HS-27A (cell line): ENCODE results near the gene NDUFS3.

Source experiments
- DNase-seq: peaks from one replicate; pipeline ENCODE4 v3.0.0-alpha.2; 2012; ENCODE audit warnings: low read depth, missing footprints

Gene NDUFS3

GRCh38 chr11:47591764-47592163, 12.9 kb downstream of the NDUFS3 start:
- no peak for DNase-seq

- no peak for DNase-seq
Observed at GRCh38 chr11:47592251-47592650, 13.4 kb downstream of the NDUFS3 start.

DNA sequence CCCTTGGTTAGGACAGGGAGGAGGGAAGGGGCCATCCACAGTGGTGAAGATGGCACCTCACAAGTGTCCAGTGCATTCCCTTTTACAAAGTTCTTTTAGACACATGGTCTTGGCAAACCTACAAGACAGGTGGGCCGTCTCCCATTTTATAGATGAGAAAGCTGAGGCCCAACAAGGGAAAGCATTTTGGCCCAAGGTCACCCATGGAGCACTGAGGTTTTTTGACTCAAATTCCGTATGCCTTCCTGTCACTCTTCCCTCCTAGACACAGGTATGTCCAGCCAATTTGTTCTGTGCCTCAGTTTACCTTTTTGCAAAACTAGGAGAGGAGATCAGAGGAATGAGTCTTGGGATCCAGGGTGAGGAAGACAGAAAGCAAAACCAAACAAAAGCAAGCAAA, 14.1 kb downstream of the NDUFS3 start:
- DNase-seq, result no peak

- no peak for DNase-seq
Observed at GRCh38 chr11:47593492-47593933, 14.6 kb downstream of the NDUFS3 start.

GRCh38 chr11:47593934-47594855, 15.3 kb downstream of the NDUFS3 start, which contains the start of gene C1QTNF4:
C1QTNF4 (minus strand) TSS chr11:47594411; CDS start chr11:47590810, 3,601 bp downstream.
- no peak for DNase-seq

- no peak for DNase-seq
Observed at GRCh38 chr11:47595029-47595428, 16.2 kb downstream of the NDUFS3 start.

- no peak for DNase-seq
Observed at GRCh38 chr11:47595967-47596366, 17.1 kb downstream of the NDUFS3 start.

- DNase-seq, result no peak
Observed at GRCh38 chr11:47599902-47600301, 21.0 kb downstream of the NDUFS3 start.

- DNase-seq, result no peak
Observed at GRCh38 chr11:47603295-47603694, 24.4 kb downstream of the NDUFS3 start.

DNA sequence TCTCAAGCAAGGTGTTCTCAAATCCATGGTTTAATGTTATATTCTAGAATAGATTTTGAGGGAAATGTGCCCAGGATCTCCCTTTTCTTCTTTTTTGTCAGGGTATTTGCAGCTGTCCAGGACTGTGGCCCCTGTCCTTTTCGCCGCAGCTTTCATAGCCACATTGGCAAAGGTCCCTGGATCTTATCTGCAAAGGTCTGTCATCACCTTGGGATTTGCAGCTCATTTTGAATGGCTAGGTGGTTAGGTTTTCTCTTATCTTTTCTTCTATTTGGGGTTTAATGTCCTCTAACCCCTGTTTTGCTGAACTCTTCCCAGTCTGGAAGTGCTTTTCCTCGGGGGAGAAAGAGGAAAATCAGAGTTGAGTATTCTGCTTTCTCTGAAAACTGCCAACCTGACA, 27.0 kb downstream of the NDUFS3 start:
- DNase-seq, result no peak

DNA sequence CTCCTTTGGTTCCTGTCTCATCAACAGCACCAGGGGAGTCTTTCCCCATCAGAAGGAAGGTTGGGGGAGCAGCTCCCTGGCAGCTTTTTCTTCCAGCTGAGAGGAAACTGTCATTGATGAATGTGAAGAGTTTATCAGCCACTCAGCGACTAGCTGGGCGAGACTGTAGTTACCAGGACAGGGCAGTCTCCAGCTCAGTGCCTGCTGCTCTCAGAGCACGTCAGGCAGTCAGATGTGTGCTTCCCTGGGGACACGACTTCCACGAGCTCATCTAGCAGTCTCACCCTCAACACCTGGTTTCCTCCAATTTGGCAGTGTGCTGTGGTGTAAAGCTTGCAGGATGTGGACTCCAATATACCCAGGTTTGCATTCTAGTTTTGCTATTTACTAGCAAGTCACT, 27.9 kb downstream of the NDUFS3 start:
- DNase-seq, result no peak

- no peak for DNase-seq
Observed at GRCh38 chr11:47607380-47607779, 28.5 kb downstream of the NDUFS3 start.

GRCh38 chr11:47609675-47610074, 30.8 kb downstream of the NDUFS3 start:
- DNase-seq, result no peak

GRCh38 chr11:47611348-47611794, 32.5 kb downstream of the NDUFS3 start:
- DNase-seq, result no peak

DNA sequence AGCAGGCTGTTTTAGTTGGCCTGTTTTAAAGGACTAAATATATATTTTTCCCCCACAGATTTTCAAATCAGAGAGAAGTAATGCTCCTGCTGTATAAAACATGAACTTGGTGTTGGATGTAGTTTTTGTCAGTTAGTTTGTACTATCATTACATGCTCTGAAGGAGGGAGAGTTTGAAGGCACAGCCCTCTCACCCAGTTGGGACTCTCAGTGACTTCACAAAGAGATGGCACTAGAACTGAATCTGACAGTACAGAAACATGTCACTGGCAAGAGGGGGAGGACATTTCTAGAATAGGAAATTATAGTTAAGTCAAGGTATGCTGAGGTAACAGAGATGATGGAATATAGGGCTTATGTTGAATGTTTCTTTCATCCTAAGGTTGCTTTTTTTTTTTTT, 36.4 kb downstream of the NDUFS3 start:
- no peak for DNase-seq

DNA sequence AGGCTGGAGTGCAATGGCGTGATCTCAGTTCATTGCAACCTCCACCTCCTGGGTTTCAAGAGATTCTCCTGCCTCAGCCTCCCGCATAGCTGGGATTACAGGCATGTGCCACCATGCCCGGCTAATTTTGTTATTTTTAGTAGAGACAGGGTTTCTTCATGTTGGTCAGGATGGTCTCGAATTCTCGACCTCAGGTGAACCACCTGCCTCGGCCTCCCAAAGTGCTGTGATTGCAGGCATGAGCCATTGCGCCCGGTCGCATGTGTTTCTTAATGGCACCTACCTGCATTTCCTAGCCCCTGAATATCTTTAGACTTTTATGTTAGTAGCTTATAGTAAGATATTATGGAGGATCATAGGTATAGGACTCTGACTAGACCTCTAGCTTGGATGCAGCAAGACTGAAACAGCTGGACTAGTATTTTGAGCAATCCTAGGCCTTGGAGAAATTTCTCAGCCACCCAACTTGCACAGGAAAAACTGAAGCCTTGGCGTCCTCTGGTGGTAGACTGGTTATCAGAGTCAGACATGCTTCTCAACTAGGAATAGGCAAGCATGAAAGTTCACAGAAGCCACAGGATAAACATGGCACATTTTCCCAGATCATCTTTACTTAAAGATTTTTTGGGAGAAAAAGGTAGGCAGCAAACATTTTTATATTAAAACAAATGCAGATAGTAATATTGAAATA, 38.0 kb downstream of the NDUFS3 start:
- no peak for DNase-seq

DNA sequence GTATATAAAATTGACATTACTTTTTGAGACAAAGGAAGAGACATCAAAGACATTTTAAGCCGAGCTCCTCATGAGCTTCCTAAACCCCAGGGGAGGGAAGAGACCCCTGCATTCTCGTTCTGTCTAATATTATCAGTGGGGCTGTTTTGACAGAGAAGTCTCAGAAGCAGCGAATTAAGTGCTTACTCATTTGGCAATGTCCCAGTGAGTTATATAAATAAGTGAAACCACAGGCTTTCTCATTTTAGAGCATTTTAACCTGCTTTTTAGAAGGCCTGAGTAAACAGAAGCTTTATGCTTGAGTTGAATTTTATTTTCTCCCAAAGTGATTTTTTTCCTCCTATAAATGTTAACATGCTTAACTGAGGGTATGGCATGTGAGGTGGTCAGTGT, 38.5 kb downstream of the NDUFS3 start:
- no peak for DNase-seq

DNA sequence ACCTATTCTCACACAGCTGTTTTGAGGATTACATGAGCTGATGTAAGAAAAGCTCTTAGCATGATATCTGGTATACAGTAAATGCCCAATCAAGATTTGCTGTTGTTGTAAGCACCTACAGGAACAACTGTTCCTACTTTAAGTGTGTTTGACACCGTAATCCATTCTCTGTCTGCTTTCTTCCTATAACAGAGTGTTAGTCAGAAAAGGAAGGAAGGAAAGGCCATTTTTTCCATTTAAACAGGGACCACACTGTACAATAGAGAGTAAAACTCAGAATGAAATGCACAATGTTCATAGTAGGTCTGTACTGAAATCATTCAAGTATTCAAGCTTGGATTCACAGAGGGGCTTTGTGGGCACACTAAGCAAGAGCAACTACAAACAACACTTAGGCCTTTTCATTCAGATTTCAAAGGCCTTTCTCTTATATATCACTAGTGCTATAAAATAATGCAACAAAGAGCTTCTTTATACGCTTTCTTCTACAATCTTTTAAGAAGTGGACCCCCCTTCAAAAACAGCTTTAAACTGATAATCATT, 42.0 kb downstream of the NDUFS3 start:
- no peak for DNase-seq

GRCh38 chr11:47626234-47626633, 47.4 kb downstream of the NDUFS3 start:
- no peak for DNase-seq

DNA sequence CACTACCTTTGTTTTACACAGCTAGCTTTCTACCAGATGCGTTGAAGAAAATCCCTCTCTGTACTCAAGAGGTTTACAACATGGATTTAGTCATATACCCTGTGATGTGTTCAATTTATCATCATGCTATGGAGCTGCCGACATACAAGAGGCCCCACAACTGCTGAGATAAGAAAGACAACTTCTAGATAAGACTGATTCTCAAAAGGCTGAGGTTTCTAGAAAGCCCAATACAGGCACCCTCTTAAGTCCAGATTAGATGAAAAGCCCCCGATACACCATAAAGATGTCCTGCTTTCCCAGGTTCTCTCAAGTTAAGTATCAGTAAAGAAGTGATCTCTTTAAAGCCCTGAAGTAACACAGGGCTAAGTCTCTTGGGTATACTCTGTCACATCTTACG, 49.2 kb downstream of the NDUFS3 start:
- DNase-seq, result no peak

DNA sequence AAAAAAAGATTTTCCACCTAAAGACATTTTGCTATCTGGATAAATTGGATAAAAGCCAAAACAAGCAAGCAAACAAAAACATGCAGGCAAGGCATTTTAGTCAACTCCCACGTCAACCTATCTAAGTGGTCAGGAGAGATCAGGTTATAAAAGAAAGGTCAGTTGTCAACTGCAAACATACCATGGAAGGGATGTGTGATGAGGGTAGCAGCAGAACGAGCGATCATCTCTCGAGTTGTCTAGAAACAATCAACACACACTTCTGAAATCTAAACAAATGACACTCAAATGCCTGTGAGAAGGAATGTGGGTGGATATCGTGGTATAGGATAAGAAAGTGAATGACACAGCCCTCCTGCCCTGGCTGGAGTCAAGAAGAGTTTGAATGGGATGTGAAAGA, 52.6 kb downstream of the NDUFS3 start:
- no peak for DNase-seq
